Lower leg skin (tissue), 4 donors: ENCODE measurements around the gene SPTLC1. TPM values are rescaled to one million over a fixed set of nuclear protein-coding genes. Genes with fewer than 3 reads are reported as not detected.
"Not testable (repeated sequence)": the region's sequence is repeated elsewhere in the genome, so short reads cannot be mapped to it uniquely, and the experiment has no call there.

Source experiments
- DNase-seq, 2 donors: peaks; one replicate each; pipeline ENCODE4 v3.0.0-alpha.2; 2019; ENCODE audit warnings: low spot score in 2 of 2
- H3K4me3 ChIP-seq: fragments of 200-600 bp; sonication (generic); 2 replicates; pipeline ENCODE4 v1.5.1; 2017; ENCODE audit warnings: mild to moderate bottlenecking, low read depth; ENCODE audit not compliant: poor library complexity, severe bottlenecking
- CTCF ChIP-seq, 3 donors: fragments of 450-650 bp; IDR thresholded peaks; one replicate each; pipeline ENCODE4 v1.5.1; 2016; ENCODE audit warnings: antibody characterized with exemption in 3 of 3, mild to moderate bottlenecking in 3 of 3, moderate library complexity in 2 of 3
- POLR2A ChIP-seq, 2 donors: fragments of 450-650 bp; IDR thresholded peaks; one replicate each; pipeline ENCODE4 v1.6.1; 2016 to 2017; ENCODE audit warnings: antibody characterized with exemption in 2 of 2, mild to moderate bottlenecking in 1 of 2, moderate library complexity in 1 of 2
- WGBS, 2 donors: methylation state at CpG; one replicate each; pipeline ENCODE4 v1.1.5; 2018; 5-methylcytosine and 5-hydroxymethylcytosine counted together
- intact Hi-C: fragments of 100-400 bp; cut with DNase I; formaldehyde crosslinking; loops from one replicate; pipeline ENCODE4 v1.15.0; 2023; ENCODE audit warnings: low total_unique reads
- total RNA-seq, 4 donors: library from RNA; depleted of rRNA; stranded (reverse); fragments of >200 nt; gene quantifications; one replicate each; pipeline ENCODE4 v1.1.0, GENCODE V29; 2016

SPTLC1 gene
- total RNA-seq, 4 donors from 2014 or later: 80.5 to 99.6 (median 95.6) TPM

GRCh38 chr9:92147852-92148180 lies 32.6 kb upstream of the SPTLC1 start:
- intact Hi-C loops: loop anchor here (10.0 kb wide), 2 partner anchors 487 to 657 kb away; no protein-coding TSS in a partner anchor
- no peak for TF ChIP-seq CTCF (IDR thresholded peaks at IDR 0.05)
- no peak overlapping the region for H3K4me3 ChIP-seq
- WGBS, 2 donors: 80 to 88% methylated on average over 8 of the region's 8 CpGs
- DNase-seq: no peak

GRCh38 chr9:92147030-92147851 lies 32.0 kb upstream of the SPTLC1 start:
- TF ChIP-seq POLR2A (IDR thresholded peaks at IDR 0.05) (no peak), CTCF (IDR thresholded peaks at IDR 0.05) (no peak)
- intact Hi-C loops: loop anchor here (10.0 kb wide), 2 partner anchors 488 to 658 kb away; no protein-coding TSS in a partner anchor

GRCh38 chr9:92146610-92147009 lies 31.4 kb upstream of the SPTLC1 start:
- H3K4me3 ChIP-seq: no peak overlapping the region
- TF ChIP-seq POLR2A (IDR thresholded peaks at IDR 0.05) (no peak), CTCF (IDR thresholded peaks at IDR 0.05) (no peak)
- DNase-seq: no peak
- intact Hi-C loops: loop anchor here (10.0 kb wide), 2 partner anchors 488 to 658 kb away; no protein-coding TSS in a partner anchor
- 35 to 37% methylated on average over 3 of the region's 3 CpGs for WGBS, 2 donors

More at GRCh38 chr9:92147030-92147851, 32.0 kb upstream of the SPTLC1 start:
- no peak overlapping the region for H3K4me3 ChIP-seq
- 19 to 20% methylated on average over 21 of the region's 21 CpGs for WGBS, 2 donors
- DNase-seq: peak in 1 of 2 donors; percentile 55

GRCh38 chr9:92145784-92146183 lies 30.6 kb upstream of the SPTLC1 start:
- intact Hi-C loops: loop anchor here (10.0 kb wide), 2 partner anchors 489 to 659 kb away; no protein-coding TSS in a partner anchor
- WGBS, 2 donors: 95 to 99% methylated on average over 3 of the region's 3 CpGs
- DNase-seq, H3K4me3 ChIP-seq: not testable (repeated sequence)

- WGBS, 2 donors: 83 to 86% methylated on average over 8 of the region's 8 CpGs
- no peak for DNase-seq
- intact Hi-C loops: loop anchor here (10.0 kb wide), 2 partner anchors 492 to 662 kb away; no protein-coding TSS in a partner anchor
- TF ChIP-seq CTCF (IDR thresholded peaks at IDR 0.05): no peak
- TF ChIP-seq POLR2A (IDR thresholded peaks at IDR 0.05): no peak
- no peak overlapping the region for H3K4me3 ChIP-seq
Measured at GRCh38 chr9:92142329-92142728, 27.1 kb upstream of the SPTLC1 start.
